HG03103 (cell line): ENCODE results near the gene SEMA4B.

Experiments
- ATAC-seq: cut with Tn5 transposase; IDR thresholded peaks from one replicate; pipeline ENCODE4 v1.9.1; 2021; ENCODE audit warnings: low read depth; ENCODE audit not compliant: unreplicated experiment

SEMA4B gene

DNA sequence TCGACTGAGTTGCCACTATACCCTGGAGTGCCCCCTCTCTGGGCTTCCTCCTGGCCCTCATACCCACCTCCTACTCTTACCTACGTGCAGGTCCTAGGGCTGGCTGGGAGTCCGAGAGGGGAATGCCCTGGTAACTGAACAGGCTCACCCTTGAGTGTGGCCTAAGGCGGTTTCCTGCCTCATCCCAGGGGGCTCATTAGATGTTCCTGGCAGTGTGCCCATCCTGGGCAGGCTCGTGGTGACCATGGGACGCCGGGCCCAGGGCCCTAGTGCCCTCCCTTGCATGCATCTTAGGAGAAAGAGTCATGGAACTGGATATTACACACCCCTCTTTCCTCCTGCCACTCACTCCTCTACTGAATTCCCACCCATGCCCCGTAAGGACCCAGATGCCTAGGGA is 2.8 kb downstream of the SEMA4B start:
- ATAC-seq, result no peak

DNA sequence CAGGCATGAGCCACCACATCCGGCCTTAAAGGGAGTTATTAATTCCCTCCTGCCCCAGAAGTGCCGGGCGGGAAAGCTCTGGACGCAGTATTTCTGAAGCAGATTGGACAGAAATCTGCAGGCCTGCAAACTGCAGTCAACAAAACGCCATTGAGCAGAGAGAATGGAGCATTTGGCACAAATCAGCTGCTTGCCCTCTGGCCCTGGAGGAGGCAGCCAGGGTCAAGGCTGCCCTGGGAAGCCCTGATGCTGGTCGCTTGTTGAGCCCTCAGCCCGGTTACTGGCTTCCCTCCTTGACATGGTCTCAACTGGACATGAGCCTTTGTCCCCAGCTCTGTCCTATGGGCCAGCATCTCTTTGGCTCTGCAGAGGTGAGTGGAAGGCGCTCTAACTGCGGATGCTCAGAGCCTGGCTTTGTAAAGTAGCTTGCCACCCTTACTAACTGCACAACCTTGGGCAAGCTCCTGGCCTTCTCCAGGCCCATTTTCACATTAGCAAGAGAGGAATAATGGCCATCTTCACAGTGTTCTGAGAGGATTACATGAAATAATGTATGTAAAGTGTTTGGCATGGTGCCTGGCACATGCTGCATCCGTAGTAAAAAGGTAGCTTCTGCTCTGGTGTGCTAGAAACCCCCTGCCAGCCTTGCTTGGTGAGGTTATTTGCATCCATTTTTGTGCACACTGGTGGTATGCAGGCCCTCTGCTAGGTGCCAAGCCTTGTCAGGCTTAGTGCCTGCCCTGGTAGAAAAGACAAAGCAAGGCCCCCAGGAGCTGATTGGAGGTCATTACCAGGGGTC is 4.1 kb downstream of the SEMA4B start:
- no peak for ATAC-seq

DNA sequence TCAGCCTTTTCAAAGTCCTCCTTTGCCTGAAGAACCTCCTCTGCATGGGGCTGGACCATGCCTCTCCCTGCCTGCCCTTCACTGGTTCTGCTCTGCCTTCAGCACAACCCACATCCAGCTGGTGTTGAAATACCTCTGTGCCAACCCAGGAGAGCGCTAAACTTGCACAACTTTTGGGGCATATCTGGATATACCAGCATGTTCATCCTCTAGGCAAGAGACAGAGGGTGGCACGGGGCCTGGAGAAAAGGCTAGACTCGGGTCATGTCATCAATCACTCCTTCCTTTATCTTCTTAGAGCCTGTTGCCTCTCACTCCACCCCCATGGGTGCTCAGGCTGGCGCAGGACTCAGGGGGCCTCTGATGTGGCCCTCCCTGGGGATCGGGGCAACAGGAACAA is 4.8 kb downstream of the SEMA4B start:
- no peak for ATAC-seq

DNA sequence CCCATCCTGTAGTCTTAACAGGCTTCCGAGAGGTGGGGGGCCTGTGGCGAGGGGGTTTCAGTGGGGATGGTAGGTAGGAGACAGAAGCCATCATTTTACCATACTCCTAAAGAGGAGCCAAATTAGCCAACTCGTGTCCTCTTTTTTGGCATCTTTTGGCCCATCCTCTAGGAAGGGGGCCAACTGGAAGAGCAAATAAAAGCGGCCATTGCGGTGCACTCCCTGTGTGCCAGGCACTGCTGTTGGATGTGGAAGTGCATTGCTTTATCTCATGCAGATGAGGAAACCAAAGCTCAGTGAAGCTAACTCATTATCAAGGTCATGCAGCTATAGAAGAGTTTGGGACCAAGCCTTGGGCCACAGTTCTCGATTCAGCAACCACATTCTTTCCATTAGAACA is 6.1 kb downstream of the SEMA4B start:
- no peak for ATAC-seq

DNA sequence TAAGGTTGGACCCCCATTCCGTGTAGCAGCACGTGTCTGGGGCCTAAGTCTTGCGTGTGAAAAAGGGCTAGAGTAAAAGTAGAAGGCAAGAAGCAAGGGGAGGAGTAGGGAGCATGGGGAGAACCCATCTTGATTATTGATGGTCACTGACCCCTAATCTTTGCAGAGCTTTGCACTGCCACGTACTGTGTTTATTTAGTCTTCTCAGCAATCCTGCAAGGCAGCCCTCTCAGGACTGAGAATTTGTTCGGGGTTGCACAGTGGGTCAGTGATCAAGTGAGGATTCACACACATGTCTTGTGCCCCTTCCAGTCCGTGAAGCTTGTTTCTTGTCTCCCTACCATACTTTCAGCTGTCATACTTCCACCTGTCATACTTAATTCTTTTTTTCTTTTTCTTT is 7.2 kb downstream of the SEMA4B start:
- ATAC-seq, result no peak

DNA sequence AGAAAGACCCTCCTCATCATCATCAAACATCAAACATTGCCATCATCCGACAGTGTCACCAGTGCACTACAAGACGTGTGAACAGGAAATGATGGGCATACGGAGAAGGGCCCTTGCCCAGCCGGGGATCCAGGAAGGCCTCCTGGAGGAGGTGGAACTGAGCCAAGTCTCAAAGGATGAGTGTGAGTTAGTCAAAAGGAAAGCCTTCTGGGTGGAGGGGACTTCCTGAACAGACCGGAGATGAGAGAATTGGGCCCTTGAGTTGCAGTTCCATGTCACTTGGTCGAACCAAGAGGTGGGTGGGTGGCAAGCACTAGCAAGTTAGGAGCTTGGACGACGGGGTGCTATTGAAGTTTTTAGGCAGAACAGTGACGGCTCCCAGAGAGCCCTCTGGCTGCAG is 8.5 kb downstream of the SEMA4B start:
- ATAC-seq, result no peak

DNA sequence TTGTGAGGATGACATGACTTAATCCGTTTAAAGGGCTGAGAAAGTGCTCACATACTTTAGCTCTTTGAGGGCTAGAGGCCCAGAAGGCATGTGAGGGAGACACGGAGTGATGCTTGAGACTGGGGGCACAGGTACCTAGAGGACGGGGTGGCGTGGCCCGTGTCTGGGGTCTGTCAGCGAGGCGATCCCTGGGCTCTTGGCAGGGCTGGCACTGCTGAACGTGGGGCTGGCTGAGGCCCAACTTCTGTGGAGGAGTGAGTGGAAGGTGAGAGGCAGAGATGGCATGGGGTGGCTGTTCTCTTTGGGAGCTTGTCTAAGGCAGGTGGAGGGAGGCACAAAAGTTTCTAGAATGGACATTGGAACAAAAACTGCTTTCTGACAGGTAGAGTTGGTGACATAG is 9.5 kb downstream of the SEMA4B start:
- no peak for ATAC-seq

DNA sequence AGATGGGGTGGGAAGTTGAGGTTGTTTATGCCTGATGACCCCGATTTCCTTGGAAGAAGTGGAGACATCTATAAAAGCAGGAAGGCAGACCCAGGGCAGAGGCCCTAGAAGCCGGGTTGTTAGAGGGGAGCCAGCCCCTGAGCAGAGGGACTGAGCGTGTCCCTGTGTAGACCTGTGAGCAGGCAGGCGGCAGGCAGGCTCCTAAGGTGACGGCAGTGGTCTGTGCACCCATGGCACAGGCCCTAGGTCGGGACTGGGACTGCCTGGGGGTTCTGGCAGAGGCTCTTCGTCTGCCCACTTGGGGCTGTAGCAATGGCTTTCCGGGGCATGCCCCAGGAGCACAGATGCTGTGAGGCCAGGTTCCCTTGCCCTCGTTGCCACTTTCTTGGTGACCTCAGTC is 9.9 kb downstream of the SEMA4B start:
- no peak for ATAC-seq

DNA sequence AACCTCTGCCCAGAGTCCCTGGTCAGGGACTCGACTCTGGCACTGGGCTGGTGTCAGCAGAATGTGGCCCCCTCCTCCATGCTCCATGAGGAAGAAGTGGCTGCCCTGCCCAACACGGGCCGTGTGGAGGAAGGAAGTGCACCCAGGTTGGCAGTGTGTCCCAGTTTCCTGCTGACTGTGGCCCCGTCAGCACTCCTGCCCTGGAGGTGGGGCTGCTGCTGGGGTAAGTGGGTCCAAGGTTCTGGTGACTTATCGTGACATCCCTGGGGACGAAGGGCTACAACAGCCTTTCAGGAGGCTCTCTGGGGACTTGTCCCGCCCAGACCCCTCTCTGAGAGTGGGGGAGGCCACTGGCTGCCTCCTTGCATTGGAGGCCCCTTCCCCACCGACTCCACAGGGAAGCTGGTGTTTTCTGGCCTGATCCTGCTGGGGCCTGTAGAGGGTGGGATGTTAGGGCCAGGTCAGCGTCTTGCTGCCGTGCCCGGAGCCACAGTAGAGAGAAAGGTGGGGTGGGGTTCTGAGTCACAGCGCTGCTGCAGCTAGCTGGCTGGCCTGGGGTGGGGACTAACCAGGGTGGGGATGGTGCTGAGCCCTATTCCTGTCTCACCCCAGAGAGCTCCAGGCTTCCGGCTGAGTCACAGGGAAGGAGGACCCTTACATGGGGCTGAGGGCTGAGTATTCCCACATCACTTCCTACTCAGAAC is 10.5 kb downstream of the SEMA4B start:
- no peak for ATAC-seq

DNA sequence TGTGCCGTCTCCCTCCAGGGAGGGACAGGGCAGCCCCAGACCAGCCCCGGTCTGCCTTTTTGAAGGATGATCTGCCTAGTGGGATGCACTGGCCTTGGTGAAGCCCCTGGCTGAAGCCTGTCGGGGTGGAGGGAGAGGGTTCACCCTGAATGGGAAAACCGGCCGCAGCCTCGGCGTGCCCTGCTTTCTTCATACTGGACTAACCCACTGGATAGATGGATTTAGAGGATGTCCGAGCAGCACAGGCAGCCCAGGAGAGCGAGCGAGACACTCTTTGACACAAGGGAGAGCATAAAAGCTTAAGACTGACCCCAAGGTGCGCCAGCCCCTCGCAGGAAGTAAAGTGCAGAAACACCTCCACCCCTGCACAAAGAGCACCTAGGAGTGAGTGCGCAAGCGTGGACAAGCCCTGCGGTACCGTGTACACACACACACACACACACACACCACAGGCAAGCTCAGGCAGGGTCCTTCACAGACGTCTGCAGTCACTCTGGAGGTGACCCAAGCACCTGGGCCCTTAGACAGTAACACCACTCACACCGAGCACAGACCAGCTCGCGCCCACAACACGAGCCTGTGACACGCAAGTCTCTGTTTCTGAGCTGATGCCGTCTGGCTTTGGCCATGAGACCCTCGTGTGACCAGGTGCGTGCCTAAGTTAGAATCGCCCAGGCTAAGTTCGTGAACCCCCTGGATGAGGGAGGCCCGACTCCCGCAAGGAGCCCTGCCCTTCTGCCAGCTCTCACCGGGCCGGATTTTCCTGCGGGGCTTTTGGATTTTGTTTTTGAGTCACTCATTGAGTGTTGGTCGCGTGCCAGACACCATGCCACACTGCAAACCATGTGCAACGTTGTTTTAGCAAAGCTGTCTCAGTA is 11.3 kb downstream of the SEMA4B start:
- ATAC-seq, result no peak

DNA sequence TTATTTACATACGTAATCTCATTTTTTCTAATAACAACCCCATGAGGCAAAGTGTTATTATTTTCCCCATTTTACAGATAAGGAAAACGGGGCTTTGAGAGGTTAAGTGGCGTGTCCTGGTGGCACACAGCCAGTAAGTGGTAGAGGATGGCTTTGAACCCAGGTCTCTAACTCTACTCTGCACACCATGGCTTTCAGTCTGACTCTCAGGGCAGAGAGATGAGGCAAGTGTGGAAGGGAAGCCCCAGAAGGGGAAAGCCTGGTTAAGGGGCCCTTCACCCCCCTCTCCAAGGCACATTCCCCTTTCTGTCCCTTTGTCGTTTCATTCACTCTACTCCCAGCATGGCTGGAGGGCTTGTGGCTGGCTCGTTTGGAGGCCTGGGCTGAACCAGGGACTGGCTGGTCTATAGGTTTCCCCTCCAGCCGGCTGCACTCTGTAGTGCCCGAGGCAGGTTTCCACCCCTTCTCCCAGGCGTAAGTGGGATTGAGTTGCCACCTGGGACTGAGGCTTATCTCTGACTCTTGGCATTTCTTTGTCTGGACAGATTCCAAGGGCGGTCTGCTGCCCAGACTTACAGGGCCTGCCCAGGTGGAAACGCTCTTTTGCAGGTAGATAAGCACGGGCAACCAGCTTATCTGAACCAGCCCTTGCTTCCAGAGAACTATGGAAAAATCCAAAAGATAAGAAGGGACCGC is 12.1 kb downstream of the SEMA4B start:
- no peak for ATAC-seq

DNA sequence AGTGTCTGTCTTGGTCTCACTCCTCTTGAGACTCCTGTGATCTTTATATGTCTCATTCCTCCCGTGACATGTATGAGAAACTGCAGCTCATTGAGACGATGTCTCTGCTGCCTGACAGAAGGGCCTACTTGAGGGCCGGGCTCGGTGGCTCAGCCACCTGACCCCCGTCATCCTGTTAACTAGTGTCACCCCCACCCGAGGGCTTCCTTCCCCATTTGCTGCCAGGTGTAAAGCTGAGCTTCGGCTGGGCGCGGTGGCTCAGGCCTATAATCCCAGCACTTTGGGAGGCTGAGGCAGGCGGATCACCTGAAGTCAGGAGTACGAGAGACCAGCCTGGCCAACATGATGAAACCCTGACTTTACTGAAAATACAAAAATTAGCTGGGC is 12.7 kb downstream of the SEMA4B start:
- no peak for ATAC-seq

DNA sequence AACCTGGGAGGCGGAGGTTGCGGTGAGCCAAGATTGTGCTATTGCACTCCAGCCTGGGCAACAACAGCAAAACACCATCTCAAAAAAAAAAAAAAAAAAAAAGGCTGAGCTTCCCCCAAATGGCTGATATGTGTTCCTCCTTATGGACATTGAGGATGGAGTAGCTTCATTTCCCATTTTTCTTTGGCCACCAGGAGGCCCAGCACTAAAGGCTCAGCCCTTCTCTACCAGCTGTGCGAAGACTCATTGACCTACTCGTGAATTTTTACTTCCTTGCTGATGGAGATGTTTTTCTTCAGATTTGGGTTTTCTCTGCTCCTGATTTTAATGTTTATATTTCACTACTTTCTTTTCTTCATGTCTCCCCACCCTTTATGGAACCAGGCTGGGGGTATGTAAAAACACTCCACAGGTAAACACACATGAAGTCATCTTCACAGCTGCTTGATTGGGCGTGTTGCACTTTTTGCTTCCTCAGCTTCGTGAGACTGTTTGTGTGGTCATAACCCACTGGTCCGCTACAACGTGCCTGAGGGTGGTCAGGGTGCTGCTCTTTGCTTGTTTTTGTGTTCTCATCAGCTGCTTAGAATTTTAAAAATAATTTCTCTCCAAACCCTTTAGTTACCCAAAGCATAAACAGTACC is 13.5 kb downstream of the SEMA4B start:
- no peak for ATAC-seq

DNA sequence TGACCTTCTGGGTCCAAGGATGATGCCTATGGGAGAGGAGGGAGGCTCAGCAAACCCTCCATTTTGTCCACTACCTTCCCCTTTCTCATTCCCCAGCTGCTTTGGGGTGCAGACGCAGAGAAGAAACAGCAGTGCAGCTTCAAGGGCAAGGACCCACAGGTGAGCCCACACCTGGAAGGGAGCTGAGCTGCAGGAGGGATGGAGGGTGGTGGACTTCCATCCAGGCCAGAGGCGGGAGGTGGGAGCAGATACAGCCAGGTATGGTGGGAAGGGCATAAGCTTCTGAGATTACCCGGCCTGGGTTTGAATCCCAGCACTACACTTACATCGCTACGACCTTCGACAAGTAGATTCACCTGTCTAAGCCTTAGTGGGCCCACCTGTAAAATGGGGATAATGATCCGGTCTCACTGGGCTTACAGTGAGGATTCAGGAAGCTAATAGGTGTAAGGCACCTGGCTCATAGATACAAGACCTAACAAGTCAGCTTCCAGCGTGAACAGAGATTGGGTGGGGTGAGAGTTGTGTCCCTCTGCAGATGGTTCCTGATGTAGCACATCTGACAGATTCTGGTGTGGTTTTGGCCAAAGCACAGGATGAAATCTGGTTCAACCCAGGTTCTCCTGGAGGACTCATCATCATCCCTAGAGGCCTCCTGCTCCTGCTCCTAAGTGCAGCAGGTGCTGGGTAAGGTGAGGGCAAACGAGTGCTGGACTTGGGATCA is 16.7 kb downstream of the SEMA4B start:
- ATAC-seq, result no peak

DNA sequence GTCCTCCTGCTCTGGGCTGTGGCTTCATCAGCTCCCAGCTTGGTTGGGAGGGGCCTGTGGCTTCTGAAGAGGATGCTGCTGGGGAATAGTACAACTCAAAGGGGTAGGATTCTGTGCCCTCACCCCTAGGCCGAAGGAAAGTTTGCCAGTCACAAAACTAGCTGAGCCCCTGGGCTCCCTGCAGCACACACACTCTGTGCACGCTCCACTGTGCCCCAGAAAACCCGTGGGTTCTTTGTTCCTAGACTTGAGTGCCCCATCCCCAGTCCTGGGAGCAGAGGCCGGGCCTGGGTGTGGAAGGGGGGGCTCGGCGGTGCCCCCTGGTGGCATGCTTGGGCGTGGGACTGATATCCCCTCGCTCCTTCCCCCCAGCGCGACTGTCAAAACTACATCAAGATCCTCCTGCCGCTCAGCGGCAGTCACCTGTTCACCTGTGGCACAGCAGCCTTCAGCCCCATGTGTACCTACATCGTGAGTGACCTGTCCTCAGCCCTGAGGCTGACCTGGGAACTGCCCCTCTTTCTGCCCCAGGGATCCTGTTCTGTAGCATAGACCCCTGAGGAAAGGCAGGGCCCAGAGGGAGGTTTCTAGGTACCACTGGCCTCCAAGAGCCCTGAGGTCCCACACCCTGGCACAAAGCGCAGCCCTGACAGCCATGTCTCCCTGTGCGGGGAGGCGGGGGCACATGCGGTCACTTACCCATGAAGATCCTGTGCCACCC is 18.5 kb downstream of the SEMA4B start:
- ATAC-seq, result no peak

DNA sequence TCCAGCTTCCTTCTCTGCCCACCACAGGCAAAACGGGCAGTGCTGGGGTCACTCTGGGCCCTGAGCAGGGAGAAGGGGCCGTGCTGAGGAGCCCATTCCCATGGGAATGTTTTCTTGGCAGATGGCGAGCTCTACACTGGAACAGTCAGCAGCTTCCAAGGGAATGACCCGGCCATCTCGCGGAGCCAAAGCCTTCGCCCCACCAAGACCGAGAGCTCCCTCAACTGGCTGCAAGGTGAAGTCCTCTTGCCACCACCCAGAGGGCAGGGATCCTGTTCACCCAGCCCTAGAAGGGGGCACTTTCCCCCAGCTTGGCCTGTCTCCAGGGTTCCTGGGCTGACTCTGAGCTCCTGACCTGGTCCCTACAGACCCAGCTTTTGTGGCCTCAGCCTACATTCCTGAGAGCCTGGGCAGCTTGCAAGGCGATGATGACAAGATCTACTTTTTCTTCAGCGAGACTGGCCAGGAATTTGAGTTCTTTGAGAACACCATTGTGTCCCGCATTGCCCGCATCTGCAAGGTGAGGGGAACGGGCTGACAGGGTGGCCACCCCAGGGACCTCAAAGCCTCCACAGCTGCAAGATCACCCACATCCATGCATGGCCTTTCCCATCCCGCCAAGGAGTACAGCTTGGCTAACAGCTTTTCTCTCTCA is 20.2 kb downstream of the SEMA4B start:
- ATAC-seq, result no peak

DNA sequence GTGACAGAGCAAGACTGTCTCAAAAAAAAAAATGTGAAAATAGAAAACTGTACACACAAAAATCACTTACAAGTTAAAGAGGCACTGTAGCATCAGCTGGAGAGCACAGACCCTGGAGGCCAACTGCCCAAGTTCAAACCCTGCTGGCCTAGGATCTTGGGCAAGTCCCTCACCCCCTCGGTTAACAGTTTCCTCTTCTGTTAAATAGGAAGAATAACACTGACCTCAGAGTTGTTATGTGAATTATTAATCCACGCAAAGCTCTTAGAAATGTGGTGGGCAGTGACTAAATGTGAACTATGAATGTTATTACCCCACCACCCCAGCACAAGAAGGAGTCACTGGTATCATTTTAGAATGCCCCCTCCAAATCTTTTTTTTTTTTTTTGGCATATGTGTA is 21.4 kb downstream of the SEMA4B start:
- no peak for ATAC-seq

DNA sequence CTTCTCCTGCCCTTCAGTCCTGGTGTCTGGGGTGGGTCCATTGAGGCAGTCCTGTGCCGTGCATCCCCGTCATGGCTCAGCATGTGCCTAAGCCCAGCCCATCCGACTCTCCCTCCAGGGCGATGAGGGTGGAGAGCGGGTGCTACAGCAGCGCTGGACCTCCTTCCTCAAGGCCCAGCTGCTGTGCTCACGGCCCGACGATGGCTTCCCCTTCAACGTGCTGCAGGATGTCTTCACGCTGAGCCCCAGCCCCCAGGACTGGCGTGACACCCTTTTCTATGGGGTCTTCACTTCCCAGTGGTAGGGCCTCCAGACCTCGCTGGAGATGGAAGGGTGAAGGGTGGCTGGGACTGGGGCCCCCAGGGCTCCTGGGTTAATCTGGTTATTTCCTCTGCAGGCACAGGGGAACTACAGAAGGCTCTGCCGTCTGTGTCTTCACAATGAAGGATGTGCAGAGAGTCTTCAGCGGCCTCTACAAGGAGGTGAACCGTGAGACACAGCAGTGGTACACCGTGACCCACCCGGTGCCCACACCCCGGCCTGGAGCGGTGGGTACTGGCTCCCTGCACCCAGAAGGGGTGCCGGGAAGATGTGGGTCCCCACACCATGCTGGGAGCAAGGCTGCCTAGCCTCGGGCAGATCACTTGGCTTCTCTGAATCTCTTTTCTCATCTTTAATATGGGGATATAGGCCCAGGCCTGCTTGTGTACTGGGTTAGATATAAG is 22.5 kb downstream of the SEMA4B start:
- no peak for ATAC-seq
